Endometrial microvascular endothelial cells (primary cell): Measurements from ENCODE around the gene ELMO1. TPM values are rescaled to one million over a fixed set of nuclear protein-coding genes. Genes with fewer than 3 reads are reported as not detected.
"Not testable (repeated sequence)": the region's sequence is repeated elsewhere in the genome, so short reads cannot be mapped to it uniquely, and the experiment has no call there.

Source experiments
- in situ Hi-C: cut with HindIII; loops from 2 replicates; pipeline ENCODE4 v1.10.0; 2017; ENCODE audit warnings: low sequenced_read_pairs, low pct_unique_long_range_greater_than_20kb; ENCODE audit errors: inconsistent ontology term
- total RNA-seq: library from RNA; depleted of rRNA; stranded (reverse); fragments of >200 nt; gene quantifications from one replicate; pipeline ENCODE4 v1.2.3, GENCODE V29; 2015; ENCODE audit errors: inconsistent ontology term

Gene ELMO1
- total RNA-seq, 1 donor from 2014 or later, result 24.7 TPM

DNA sequence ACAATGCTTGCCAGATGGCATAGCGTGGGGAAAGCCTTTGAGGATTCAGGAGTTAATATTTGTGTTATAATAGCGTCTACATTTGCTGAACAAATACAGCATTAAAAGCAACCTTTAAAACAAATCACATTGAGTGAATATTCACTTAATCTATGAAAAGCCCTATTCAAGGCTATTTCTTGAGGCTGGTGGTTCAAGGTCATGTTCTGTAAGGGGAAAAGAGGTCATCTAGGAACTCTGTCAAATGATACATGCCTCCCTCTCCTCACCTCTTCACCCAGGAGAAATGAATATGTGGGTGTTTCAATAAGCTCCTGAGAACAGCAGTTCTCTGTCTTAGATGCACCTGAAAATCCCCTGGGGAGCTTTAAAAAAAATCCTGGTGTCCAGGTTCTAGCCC is 303.0 kb downstream of the ELMO1 start:
- in situ Hi-C loops, result no loop called here

DNA sequence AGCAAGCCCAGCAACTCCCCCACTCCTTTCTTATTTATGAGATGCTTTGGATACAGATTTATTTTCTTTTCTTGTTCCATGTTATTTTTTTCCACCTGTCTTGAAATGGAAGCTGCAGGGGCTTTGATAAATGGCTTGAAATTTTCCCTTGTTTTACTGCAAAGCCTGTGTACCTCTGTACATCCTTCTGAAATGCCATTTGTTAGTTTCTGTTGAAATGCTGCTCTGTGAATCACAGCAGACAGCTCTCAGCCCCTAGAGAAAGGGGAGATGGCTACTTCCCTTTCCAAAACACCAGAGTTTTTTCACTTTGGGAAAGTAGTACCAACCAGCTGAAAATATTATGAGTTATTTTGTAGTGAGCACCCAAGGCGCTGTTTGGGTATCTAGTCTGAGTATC is 304.2 kb downstream of the ELMO1 start:
- in situ Hi-C loops, result no loop called here

DNA sequence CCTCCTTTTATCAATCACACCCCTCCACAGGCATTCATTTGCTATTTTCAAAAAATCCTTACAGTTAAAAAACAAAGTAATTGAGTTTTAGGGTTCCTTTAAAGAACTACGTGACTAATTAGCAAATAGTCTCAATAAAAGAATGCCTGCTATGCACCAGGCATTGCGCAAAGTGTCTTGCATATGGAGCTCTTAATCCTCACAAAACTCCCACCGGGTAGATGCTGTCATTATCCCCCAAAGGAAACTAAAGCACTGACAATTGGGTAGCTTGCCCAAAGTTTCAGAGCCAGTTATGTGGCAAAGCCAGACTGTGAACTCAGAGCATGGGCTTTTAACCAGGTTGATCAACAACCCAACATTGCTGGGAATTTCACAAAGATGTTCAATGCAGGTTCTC is 305.7 kb downstream of the ELMO1 start:
- in situ Hi-C loops, result no loop called here

DNA sequence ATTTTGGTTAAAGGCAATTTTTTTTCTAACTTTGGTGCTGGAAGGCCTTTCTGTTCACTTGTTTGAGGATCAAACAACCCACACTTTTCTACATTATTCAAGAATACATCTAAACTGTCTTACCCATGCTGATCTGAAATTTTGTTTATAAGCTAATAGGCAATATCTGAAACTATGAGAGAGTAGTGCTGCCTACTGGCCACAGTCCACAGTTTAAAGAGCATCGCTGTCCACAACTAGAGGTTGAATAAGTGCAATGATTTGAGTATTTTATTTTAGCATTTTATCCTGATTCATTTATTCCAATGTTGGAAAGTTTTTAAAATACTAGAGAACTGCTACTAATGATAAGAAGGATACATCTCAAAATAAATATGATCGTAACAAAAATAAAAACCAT is 306.9 kb downstream of the ELMO1 start:
- in situ Hi-C loops, result no loop called here

DNA sequence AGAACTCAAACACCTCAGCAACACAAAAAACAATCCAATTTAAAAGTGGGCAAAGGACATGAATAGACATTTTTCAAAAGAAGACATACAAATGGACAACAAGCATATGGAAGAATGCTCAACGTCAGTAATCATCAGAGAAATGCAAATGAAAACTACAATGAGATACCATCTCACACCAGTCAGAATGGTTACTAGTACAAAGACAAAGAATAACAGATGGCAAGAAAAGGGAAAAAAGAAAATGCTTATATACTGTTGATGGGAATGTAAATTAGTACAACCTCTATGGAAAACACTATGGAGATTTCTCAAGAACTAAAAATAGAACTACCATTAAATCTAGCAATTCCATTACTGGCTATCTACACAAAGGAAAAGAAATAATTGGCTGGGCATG is 314.8 kb downstream of the ELMO1 start:
- in situ Hi-C loops, result not testable (repeated sequence)

DNA sequence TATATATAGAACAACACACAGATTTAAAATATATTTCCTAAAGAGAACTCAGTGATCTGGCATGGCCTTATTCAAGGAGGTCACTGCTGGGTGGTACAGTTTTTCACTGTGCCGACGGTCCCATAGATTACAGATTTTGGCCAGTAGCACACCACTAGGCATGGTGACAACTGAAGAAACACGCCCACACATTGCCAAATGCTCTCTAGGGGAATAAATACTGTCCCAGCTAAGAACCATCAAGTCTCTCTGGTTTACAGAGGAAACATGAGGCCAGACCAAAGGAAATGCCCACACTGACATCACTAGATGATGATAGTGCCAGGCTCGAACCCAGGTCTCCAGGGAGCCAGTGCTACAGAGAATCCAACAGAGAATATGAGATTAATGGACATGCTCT is 316.8 kb downstream of the ELMO1 start:
- in situ Hi-C loops, result no loop called here

DNA sequence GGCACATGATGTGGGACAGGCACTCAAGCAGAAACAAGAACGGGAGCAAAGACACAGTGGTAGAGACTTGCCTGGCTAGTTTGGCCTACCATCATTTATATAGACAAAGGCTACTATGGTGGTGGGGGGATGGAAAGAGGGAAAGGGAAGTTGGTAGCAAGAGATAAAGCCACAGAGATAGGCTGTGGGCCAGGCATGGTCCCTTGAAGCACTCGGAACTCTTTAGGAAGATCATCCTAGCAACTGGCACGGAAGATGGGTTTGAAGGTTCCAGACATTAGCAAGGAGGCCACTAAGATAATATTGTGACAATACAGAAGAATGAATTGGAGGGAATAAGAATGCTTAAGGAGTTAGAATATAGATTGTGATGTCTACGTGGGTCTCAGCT is 319.6 kb downstream of the ELMO1 start:
- in situ Hi-C loops, result no loop called here

DNA sequence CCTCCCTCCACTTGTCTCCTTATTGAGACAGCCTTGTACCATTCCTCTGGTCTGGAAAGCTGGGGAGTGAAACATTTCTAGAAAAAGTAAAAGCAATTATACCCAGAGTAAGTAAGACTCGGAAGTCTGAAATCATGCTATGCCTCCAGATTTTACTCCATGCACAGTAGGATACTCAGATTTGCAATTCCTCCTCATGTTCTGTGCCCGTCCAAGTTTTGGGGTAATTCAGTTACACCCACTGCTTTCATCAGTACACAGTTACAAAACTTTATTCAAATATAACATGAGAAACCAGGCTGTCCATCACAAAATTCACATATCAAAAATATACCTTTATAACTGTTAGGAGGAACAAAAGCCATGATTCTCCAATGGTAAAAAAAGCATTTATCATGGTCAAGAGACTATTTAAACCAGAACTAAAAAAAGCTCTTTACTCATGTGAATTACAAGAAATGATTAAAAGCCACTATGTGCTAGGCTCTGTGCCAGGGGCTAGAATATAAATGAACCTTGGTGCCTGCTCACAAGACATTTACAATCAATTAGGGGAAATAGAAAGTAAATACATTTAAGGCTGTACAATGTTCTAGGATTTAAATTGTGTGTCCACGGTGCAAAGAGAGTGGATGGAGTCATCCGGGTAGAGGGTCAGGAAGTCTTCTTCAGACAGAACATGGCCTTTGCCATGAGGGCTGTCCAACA is 320.2 kb downstream of the ELMO1 start:
- in situ Hi-C loops, result no loop called here

DNA sequence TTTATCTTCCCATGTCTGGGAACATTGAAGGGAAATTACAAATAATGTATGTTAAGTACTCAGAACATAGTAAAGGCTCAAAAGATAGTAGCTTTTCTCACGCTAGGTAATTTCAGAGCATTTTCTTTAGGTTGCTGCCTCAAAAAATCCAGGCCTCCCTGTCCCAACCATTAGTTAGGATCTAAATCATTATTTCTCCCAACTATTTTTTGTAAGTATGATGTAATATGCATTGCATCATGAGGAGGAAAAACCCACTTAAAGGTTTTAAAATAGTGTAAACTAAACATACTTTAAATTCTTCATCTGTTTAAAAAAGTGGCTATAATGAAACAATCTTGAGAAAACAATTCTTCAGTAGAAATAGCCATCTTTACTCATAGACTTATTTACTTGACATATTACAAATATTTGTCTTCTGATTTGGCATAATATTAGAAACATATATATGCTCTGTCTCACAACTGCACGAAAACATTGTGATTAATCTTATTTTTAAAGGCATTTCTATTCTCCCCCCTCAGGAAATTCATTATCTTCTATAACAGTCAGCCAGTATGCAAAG is 329.3 kb downstream of the ELMO1 start:
- in situ Hi-C loops, result no loop called here

DNA sequence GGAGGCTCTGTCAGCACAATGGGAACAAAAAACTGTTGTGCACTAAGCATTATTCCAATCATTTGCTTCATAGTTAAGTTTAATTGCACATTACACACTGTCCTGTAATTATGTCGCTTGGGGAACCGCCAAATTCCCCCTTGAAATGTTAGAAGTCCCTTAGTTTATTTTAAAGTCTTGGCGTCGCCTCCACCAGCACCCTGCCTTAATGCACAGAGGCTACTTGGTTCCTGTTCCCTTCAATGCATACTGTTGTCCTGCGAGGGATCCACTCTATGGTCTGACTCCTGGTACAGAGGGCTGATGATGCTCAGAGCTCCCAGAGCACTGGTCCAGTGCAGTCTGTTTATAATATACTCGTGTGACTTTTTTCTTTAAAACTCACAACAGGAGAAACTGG is 330.7 kb downstream of the ELMO1 start:
- in situ Hi-C loops, result no loop called here

DNA sequence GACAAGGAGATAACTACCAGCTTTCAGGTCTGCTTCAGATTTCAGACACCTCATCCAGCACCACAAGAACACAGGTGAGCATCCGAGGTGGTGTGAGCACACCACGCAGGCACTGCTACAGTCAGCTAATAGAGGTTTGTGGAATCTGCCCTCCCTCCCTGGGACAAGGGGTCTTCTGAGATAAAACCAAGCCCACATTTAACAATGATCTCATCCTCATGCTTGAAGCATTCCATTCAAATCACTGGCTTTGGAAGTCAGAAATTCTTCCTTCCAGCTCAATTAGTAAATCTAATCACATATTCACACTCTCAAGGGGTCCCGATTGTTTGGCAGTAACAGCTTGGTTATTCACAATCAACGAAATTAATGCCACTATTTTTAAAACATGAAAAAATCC is 331.4 kb downstream of the ELMO1 start:
- in situ Hi-C loops, result no loop called here

DNA sequence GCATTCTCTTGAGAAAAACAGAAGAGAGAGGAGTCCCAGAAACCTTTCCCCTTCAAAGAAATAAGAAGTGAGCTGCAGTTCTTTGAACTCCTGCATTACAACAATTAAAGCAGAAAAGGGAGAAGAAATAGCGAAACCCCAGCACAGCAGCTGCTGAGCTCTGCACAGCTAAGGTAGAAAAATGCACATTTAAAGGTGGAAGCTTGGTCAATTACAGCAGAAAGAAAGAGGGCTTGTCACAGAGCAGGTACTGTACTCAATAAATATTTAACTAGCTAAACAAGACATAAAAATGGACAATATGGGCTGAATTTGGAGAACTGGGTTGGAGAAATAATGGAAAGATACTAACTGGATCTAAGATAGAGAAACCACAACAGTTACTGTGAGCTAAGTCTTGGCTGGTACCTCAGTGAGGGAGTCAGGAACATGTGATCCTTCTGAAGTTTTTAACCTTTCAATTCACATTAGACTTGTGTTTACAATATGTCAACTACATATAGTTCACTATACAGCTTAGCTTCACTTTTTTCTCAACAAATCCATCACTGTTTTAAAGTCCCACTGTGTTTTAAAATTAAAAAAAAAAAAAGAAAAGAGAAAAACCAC is 332.5 kb downstream of the ELMO1 start:
- in situ Hi-C loops, result no loop called here

DNA sequence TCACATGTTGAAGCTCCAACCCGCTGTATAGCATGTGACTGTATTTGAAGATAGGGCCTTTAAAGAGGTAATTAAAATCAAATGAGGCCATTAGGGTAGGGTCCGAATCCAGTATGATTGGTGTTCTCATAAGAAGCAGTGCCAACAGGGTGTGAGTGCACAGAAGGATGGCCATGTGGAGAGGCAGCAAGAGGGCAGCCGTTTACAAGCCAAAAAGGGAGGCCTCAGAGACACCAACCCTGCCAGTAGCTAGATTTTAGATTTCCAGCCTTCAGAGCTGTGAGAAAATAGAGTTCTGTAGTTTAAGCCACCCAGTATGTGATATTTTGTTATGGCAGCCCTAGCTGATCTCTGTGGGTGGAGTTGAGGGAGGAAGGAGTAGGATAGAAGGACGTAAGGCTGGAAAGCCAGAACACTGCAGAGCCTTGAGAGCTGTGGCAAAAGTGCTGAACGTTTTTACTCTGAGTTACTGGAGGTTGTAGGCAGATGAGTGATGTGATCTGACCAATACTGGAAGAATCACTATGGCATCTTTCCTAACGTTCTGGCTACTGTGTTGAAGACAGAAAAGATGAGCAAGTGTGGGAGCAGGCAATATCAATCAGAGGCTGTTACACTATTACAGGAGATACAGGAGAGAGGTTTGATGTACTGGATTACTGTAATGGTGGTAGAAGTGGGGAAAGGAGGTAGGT is 334.9 kb downstream of the ELMO1 start:
- in situ Hi-C loops, result no loop called here

DNA sequence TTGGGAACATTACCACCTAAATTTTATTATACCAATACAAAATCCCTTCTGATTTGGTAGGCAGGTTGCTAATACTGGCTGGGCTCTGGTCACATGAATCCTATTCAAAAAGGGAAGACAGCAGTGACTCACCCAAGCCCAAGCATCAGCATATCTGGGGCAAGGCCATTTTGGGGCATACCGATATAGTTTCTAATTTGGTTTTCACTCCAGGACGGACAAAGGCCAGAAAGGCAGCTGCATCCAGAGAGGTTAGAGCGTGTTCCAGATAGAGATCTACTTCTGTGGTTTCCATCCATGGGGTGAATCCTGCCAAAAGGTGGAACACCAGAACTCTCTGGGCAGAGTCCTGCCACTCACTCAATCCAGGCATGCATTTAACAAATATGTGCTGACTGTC is 335.8 kb downstream of the ELMO1 start:
- in situ Hi-C loops, result no loop called here

DNA sequence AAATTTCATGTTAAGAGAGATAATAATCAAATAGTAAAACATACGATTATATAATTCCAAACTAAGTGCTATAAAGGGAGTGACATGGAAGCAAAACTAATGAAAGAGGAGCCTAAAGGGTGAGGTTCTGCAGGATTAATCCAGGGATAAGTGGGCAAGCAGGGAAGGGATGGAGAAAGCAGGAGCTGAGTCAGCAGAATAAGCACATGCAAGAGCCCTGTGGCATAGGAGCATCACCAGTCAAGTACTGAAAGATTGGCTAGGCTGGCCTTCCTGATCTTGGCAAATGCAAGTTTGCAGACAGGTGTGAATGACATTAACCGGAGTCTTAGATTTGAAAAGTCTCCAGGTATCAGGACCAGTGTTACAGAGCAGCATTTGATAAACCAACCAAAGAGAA is 336.4 kb downstream of the ELMO1 start:
- in situ Hi-C loops, result no loop called here

DNA sequence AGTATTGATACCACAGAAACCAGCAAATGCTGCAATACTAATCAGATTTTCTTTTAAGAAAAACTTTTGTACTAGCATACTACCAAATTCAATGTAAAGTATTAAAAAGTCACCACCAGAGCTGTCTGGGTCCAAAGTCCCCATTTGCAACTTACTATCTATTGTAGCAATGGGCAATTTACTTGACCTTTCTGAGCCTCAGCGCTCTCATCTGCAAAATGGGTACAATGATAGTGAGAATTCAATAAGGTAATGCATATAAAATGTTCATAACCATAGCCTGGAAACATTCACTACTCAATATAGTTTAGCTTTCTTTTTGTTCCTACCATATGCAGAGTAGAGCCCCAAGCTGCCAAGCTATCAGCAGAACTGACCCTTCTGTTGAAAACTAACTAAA is 337.2 kb downstream of the ELMO1 start:
- in situ Hi-C loops, result no loop called here

DNA sequence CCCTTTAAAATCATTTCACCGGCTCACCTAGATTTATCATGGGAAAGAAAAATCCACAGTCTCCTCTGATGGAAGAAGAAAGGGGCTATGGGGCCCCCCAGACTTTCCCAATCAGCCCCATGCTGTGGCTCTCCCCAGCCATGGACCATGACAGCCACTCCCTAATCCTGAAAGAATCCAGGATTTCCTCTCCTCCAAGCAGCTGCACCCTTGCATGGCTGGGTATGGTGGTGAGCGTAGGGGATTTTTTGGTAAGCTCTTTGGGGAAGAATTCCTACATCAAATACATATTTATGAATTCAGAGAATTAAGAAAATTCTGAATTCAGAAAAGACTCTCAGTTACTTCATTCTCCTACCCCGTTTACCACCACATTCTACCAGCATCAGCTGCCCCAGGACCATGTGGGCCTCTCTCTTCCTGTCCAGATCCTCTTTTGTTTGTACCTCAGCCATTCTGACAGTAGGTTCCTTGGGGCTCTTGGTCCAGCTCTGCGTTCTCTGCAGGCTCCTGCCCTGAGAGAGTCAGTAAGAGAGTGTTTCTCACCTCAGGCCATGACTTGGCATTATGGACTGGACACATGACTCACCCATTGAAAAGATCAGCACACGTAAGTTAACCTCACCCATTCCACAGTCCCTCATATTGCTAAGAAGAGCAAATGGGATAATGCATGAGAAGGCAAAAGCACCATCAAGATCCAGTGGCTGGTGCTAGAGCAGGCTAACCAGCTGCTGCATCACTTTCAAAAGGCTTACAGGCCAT is 337.8 kb downstream of the ELMO1 start:
- in situ Hi-C loops, result no loop called here

DNA sequence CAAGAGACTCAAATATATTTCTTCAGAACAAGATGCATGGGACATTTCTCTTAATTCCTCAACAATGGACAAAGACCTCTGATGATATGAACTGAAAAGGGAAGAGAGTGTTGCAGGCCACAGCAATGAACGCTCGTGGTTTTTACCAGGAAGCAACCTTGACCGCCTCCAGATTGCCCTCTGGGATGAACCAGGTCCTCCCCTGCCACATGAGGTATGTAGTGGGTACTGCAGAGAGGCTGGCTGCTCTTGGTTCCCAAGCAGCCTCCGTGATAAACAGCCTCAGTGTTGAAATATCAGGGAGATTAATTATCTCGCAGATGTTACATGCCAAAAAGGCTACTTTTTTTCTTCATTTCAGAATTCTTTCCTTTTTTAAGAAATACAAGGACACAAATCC is 338.8 kb downstream of the ELMO1 start:
- in situ Hi-C loops, result no loop called here

DNA sequence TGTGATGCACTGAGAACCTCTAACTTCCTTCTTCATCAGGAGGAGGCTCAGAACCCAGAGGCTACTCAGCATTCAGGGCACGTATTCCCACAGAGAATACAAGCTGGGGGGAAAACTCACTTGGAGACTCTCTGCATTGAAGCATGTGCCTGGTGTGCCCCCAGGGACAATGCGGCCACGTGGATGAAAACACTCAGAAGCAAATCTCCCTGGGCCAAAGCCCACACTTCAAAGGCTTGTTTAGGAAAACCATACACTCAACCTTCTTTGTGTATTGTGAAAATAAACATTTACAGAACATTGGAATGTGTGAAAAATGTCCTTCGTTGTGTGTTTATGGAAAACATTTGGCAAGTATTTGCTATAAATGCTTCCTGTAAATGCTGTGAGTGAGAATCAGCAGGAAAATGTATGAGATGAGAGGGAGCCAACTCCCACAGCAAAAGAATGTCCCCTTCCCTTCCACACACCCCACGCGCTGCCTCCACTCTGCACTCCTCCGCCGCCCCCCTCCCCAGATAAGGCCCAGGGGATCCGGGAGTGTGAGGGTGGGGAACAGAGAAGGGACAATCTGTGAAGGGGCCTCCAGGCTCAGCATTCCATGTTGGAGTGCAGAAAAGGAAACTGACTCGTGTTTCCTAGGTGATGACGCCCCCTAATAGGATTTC is 339.5 kb downstream of the ELMO1 start:
- in situ Hi-C loops, result no loop called here
